SH-SY5Y (cell line): Measurements from ENCODE around the gene MAP2K6.

Experiments
- GATA2 ChIP-seq: IDR thresholded peaks from 2 replicates; pipeline ENCODE4 v1.6.1; 2011; ENCODE audit warnings: mild to moderate bottlenecking, low read depth, low read length
- GATA3 ChIP-seq: IDR thresholded peaks from 2 replicates; pipeline ENCODE4 v1.6.1; 2011; ENCODE audit warnings: low read depth, mild to moderate bottlenecking, low read length, moderate library complexity

DNA sequence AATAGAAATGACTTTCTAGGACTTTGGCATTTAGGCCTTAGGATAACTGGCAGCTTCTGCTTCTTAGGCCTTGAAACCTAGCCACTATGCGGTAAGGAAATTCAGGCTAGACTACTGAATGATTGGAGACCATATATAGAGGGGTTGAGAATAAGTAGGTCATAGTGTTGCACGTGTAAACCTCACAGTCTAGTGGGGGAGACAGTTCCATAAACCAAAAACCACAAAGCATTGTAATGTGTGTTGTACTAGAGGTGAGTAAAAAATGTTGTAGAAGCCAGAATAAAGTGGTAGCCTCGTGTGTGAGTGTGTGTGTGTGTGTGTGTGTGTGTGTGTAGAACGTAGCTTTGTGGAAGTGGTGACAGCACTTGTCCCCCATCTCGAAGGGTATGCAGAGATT is 188.5 kb downstream of the MAP2K6 start:
- TF ChIP-seq GATA2 (no peak), GATA3 (no peak)
